ENCODE data around the gene FGF12. TPM values are rescaled to one million over a fixed set of nuclear protein-coding genes. Genes with fewer than 3 reads are reported as not detected.

Gene FGF12
- total RNA-seq, 4 donors from 2014 or later, result 0.46 to 1.2 (median 0.72) TPM

- intact Hi-C loops (cut with DNase I; ENCODE audit: low total_unique reads), result no loop called here
- Histone ChIP-seq H3K4me1 (no peaks in the 10 kb centered on the region), H3K27me3 (no peaks in the 10 kb centered on the region), H3K36me3 (no peaks in the 10 kb centered on the region), H3K27ac (no peak overlapping the region), H3K9me3 (no peaks in the 10 kb centered on the region), H3K4me3 (no peak overlapping the region)
- DNase-seq, result no peak
- TF ChIP-seq CTCF (IDR thresholded peaks at IDR 0.05 in 4 of 5, conservative IDR thresholded peaks at IDR 0.05 in 1 of 5) (no peak), POLR2A (IDR thresholded peaks at IDR 0.05) (no peak)
- in situ Hi-C loops (cut with MboI; ENCODE audit: low sequenced_read_pairs in 4 of 4), result no loop called here
- no peak for ATAC-seq
Observed at GRCh38 chr3:192255839-192256238, 471.5 kb downstream of the FGF12 start.

DNA sequence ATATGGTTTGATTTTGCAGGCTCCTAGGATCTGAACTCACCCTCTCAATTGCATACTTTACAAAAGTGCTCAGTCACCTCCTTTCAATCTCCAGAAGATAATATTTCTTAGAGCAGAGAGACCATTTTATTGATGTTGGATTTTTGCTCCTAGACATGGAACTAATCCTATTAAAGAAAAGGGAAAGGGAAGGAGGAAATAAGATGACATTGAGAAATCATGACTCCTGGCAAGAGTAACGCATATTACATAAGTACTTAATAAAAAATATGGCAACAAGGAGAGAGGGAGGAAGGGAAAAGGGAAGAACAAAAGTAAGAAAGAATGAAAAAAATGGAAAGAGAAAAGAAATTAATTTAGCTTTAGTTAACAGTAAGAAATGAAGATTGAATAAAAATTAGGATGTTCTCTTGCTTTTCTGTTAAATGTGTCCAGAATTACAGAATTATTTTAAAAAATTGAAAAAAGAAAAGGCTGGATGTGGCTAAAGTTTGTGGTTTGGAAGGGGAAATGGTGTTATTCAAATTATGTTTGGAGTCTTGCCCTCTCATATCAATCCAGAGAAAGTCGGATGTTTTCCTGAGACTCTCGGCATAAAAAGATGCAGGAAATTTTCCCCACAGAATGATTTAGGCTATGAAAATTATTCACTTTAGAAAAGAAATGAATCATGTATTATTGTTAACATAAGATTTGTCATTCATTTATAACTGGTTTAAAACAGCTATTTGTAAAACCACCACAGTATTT lies 474.0 kb downstream of the FGF12 start:
- no peaks in the 10 kb centered on the region for H3K27me3 ChIP-seq
- no peak overlapping the region for H3K4me3 ChIP-seq
- no peaks in the 10 kb centered on the region for H3K36me3 ChIP-seq
- no peaks in the 10 kb centered on the region for H3K9me3 ChIP-seq
- H3K27ac ChIP-seq, result no peak overlapping the region
- DNase-seq, result no peak
- TF ChIP-seq POLR2A (IDR thresholded peaks at IDR 0.05), result no peak
- TF ChIP-seq CTCF (IDR thresholded peaks at IDR 0.05 in 4 of 5, conservative IDR thresholded peaks at IDR 0.05 in 1 of 5), result no peak
- intact Hi-C loops (cut with DNase I; ENCODE audit: low total_unique reads), result no loop called here
- ATAC-seq, result no peak
- no peaks in the 10 kb centered on the region for H3K4me1 ChIP-seq
- in situ Hi-C loops (cut with MboI; ENCODE audit: low sequenced_read_pairs in 4 of 4), result no loop called here

DNA sequence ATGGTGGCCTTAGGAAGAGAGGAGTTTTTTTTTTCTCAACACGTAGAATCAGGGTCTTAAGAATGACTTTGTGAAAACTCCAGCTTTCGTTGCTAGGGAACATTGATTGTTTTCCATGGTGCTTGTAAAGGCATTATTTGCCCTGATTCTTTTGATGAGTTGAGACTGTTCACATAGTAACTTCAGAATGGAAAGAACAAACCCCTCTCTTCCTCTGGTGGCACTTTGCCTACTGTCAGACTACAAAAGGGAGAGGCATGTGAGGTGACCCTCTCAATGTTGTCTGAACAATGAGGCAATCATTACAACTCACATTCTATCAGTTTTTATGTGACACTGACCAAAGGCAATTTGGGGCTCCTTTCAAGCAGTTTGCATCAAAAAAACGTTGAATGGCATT lies 477.8 kb downstream of the FGF12 start:
- Histone ChIP-seq H3K9me3 (no peaks in the 10 kb centered on the region), H3K4me3 (no peak overlapping the region), H3K36me3 (no peaks in the 10 kb centered on the region), H3K4me1 (no peaks in the 10 kb centered on the region), H3K27me3 (no peaks in the 10 kb centered on the region), H3K27ac (no peak overlapping the region)
- intact Hi-C loops (cut with DNase I; ENCODE audit: low total_unique reads) (no loop called here), in situ Hi-C loops (cut with MboI; ENCODE audit: low sequenced_read_pairs in 4 of 4) (no loop called here)
- DNase-seq, result no peak
- TF ChIP-seq CTCF (IDR thresholded peaks at IDR 0.05 in 4 of 5, conservative IDR thresholded peaks at IDR 0.05 in 1 of 5), result no peak
- TF ChIP-seq POLR2A (IDR thresholded peaks at IDR 0.05), result no peak
- no peak for ATAC-seq

GRCh38 chr3:192246847-192247559 lies 480.3 kb downstream of the FGF12 start:
- intact Hi-C loops (cut with DNase I; ENCODE audit: low total_unique reads) (no loop called here), in situ Hi-C loops (cut with MboI; ENCODE audit: low sequenced_read_pairs in 4 of 4) (no loop called here)
- DNase-seq, result no peak
- Histone ChIP-seq H3K4me1 (no peaks in the 10 kb centered on the region), H3K36me3 (no peaks in the 10 kb centered on the region), H3K27ac (no peak overlapping the region), H3K9me3 (no peaks in the 10 kb centered on the region), H3K4me3 (no peak overlapping the region), H3K27me3 (no peaks in the 10 kb centered on the region)
- no peak for ATAC-seq
- TF ChIP-seq CTCF (IDR thresholded peaks at IDR 0.05 in 4 of 5, conservative IDR thresholded peaks at IDR 0.05 in 1 of 5) (no peak), POLR2A (IDR thresholded peaks at IDR 0.05) (no peak)
